Body of pancreas (tissue), 4 donors: ENCODE results near the gene TRAF3.

Experiments used
- CTCF ChIP-seq, 7 experiments: fragments of 450-650 bp in 4 of 7; fragments of 200-600 bp in 3 of 7; sonication (generic) in 3 of 7; IDR thresholded peaks; one replicate each; pipeline ENCODE4 v1.5.1; 2016 to 2019; ENCODE audit warnings: antibody characterized with exemption in 7 of 7
- POLR2A ChIP-seq, 3 donors: fragments of 450-650 bp; IDR thresholded peaks; one replicate each; pipeline ENCODE4 v1.6.1; 2016; ENCODE audit warnings: antibody characterized with exemption in 3 of 3, mild to moderate bottlenecking in 2 of 3

- TF ChIP-seq CTCF (IDR thresholded peaks at IDR 0.05) = no peak
- no peak for TF ChIP-seq POLR2A (IDR thresholded peaks at IDR 0.05)
Observed at GRCh38 chr14:102819176-102819628, 42.0 kb downstream of the TRAF3 start.
